Spleen (tissue), 11 donors: ENCODE data around the gene CNTNAP2. TPM values are rescaled to one million over a fixed set of nuclear protein-coding genes. Genes with fewer than 3 reads are reported as not detected.

Source experiments
- DNase-seq: peaks from one replicate; pipeline ENCODE4 v3.0.0-alpha.2; 2020
- H3K27ac ChIP-seq, 8 donors: fragments of 200-600 bp; sonication (generic) in 7 of 8; 1 replicate in 4 of 8; 2 replicates in 4 of 8; pipeline versions ENCODE4 v1.5.0 to v1.8.0; 2016 to 2021; ENCODE audit warnings: inconsistent platforms in 4 of 8, mild to moderate bottlenecking in 4 of 8, moderate library complexity in 1 of 8
- H3K27me3 ChIP-seq, 7 donors: fragments of 200-600 bp; sonication (generic) in 6 of 7; replicated peaks in 1 of 7; 1 replicate in 4 of 7; 2 replicates in 3 of 7; pipeline versions ENCODE4 v1.5.0 to v1.8.0; 2016 to 2021; ENCODE audit warnings: inconsistent platforms in 3 of 7, mild to moderate bottlenecking in 1 of 7
- H3K36me3 ChIP-seq, 6 donors: fragments of 200-600 bp; sonication (generic) in 5 of 6; 1 replicate in 4 of 6; 2 replicates in 2 of 6; pipeline versions ENCODE4 v1.5.0 to v1.8.0; 2016 to 2021; ENCODE audit warnings: inconsistent platforms in 2 of 6
- H3K4me1 ChIP-seq, 6 donors: fragments of 200-600 bp; sonication (generic) in 5 of 6; 1 replicate in 3 of 6; 2 replicates in 3 of 6; pipeline versions ENCODE4 v1.5.0 to v1.8.0; 2016 to 2021; ENCODE audit warnings: inconsistent platforms in 3 of 6
- H3K4me3 ChIP-seq, 8 donors: fragments of 200-600 bp; sonication (generic) in 7 of 8; 1 replicate in 4 of 8; 2 replicates in 4 of 8; pipeline versions ENCODE4 v1.5.0 to v1.8.0; 2016 to 2021; ENCODE audit warnings: inconsistent platforms in 4 of 8, mild to moderate bottlenecking in 4 of 8, moderate library complexity in 2 of 8
- H3K9me3 ChIP-seq, 8 donors: fragments of 200-600 bp; sonication (generic) in 7 of 8; 1 replicate in 4 of 8; 2 replicates in 4 of 8; pipeline versions ENCODE4 v1.5.0 to v1.8.0; 2016 to 2021; ENCODE audit warnings: inconsistent platforms in 4 of 8
- CTCF ChIP-seq, 11 experiments: fragments of 200-600 bp in 7 of 11; fragments of 450-650 bp in 4 of 11; sonication (generic) in 4 of 11; IDR thresholded peaks in 8 of 11; conservative IDR thresholded peaks in 3 of 11; 1 replicate in 7 of 11; 2 replicates in 4 of 11; pipeline versions ENCODE4 v1.4.0 to v1.8.0; 2016 to 2021; ENCODE audit warnings: antibody characterized with exemption in 11 of 11, inconsistent platforms in 4 of 11, mild to moderate bottlenecking in 1 of 11
- POLR2A ChIP-seq, 3 donors: fragments of 450-650 bp; IDR thresholded peaks; one replicate each; pipeline ENCODE4 v1.5.1; 2017; ENCODE audit warnings: antibody characterized with exemption in 3 of 3, mild to moderate bottlenecking in 1 of 3
- POLR2AphosphoS5 ChIP-seq, 3 donors: sonication (generic); formaldehyde crosslinking; IDR thresholded peaks; one replicate each; pipeline ENCODE4 v1.5.1; 2017; ENCODE audit warnings: antibody characterized with exemption in 3 of 3
- WGBS, 5 donors: extraction: QIAGEN DNeasy Blood & Tissue Kit in 3 of 5; methylation state at CpG; one replicate each; pipeline versions ENCODE4 v1.1.5 to v1.1.7; 2013 to 2018; 5-methylcytosine and 5-hydroxymethylcytosine counted together
- intact Hi-C: fragments of 100-400 bp; cut with DNase I; formaldehyde crosslinking; loops from one replicate; pipeline ENCODE4 v1.15.0; 2023; ENCODE audit warnings: low total_unique reads
- polyA plus RNA-seq, 3 donors: library from polyadenylated mRNA; stranded (reverse); fragments of 200-250 nt; gene quantifications; one replicate each; pipeline ENCODE4 v1.2.1, GENCODE V29; 2013
- total RNA-seq, 7 donors: library from RNA; depleted of rRNA in 3 of 7; stranded (reverse); fragments of >200 nt in 3 of 7; fragmentation: NEBNext Ultra II Directional in 4 of 7; extraction: Animal tissue kit (Norgen Biotek cat#: 25700) in 4 of 7; gene quantifications; one replicate each; pipeline versions ENCODE4 v1.1.0 to v1.2.1, GENCODE V29; 2016 to 2021
- donor health status: healthy with polysubstance abuse.
- donor health status: DM: no; HTN: no; CAD: no; lungs with moderate emphysema.
- donor health status: DM: no; HTN: no; CAD: no.
- donor health status: Bipolar disorder and iron deficiency.
- donor health status: healthy.
- donor health status: DM: no; HTN: no; CAD: no.
- donor health status: DM: yes; HTN: yes; CAD: no.

CNTNAP2 gene
- total and polyA plus RNA-seq, 10 donors: 0.13 to 2.0 (median 0.82) TPM

GRCh38 chr7:147923841-147924240, 1807.2 kb downstream of the CNTNAP2 start:
- no peaks in the 10 kb centered on the region for H3K9me3 ChIP-seq

GRCh38 chr7:147937428-147937827, 1820.8 kb downstream of the CNTNAP2 start:
- WGBS, 5 donors: 82 to 91% (median 86%) methylated on average over 4 of the region's 4 CpGs
- Histone ChIP-seq H3K4me3 (no peak overlapping the region), H3K36me3 (no peaks in the 10 kb centered on the region), H3K27me3 (no peaks in the 10 kb centered on the region), H3K9me3 (no peaks in the 10 kb centered on the region), H3K27ac (no peak overlapping the region), H3K4me1 (no peaks in the 10 kb centered on the region)
- intact Hi-C loops: no loop called here
- no peak for DNase-seq
- no peak for TF ChIP-seq CTCF (IDR thresholded peaks at IDR 0.05 in 8 of 11, conservative IDR thresholded peaks at IDR 0.05 in 3 of 11)
- no peak for TF ChIP-seq POLR2AphosphoS5 (IDR thresholded peaks at IDR 0.05)
- no peak for TF ChIP-seq POLR2A (IDR thresholded peaks at IDR 0.05)

More at GRCh38 chr7:147923841-147924240, 1807.2 kb downstream of the CNTNAP2 start:
- H3K27me3 ChIP-seq: no peaks in the 10 kb centered on the region
- H3K4me1 ChIP-seq: no peaks in the 10 kb centered on the region
- TF ChIP-seq CTCF (IDR thresholded peaks at IDR 0.05 in 8 of 11, conservative IDR thresholded peaks at IDR 0.05 in 3 of 11) (no peak), POLR2AphosphoS5 (IDR thresholded peaks at IDR 0.05) (no peak), POLR2A (IDR thresholded peaks at IDR 0.05) (no peak)
- H3K27ac ChIP-seq: no peak overlapping the region
- intact Hi-C loops: no loop called here
- no peak for DNase-seq
- 85 to 100% (median 91%) methylated on average over 3 of the region's 3 CpGs for WGBS, 5 donors
- H3K36me3 ChIP-seq: no peaks in the 10 kb centered on the region
- no peak overlapping the region for H3K4me3 ChIP-seq

DNA sequence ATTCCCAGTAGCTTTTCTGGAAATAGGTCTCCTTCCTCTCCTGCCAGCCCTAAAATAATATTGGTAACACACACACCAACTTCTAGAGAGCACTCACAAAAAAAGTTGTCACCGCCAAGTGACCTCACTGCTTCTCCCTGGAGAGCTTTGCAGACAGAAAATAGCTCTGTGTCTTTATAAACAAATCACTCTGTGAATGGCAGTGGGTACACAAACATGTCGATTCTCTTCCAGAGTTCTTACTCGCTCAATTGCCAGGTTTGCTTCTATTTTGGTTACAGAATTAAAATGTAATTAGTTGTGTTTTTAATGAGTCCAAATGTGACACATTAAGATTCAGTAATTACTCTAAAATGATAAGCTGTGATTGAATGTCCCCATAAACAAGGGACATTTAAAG, 1824.8 kb downstream of the CNTNAP2 start:
- Histone ChIP-seq H3K4me3 (no peak overlapping the region), H3K36me3 (no peaks in the 10 kb centered on the region), H3K27ac (no peak overlapping the region), H3K9me3 (no peaks in the 10 kb centered on the region), H3K27me3 (no peaks in the 10 kb centered on the region), H3K4me1 (no peaks in the 10 kb centered on the region)
- DNase-seq: no peak
- 63 to 83% (median 75%) methylated on average over 3 of the region's 3 CpGs for WGBS, 5 donors
- intact Hi-C loops: no loop called here
- TF ChIP-seq POLR2A (IDR thresholded peaks at IDR 0.05) (no peak), CTCF (IDR thresholded peaks at IDR 0.05 in 8 of 11, conservative IDR thresholded peaks at IDR 0.05 in 3 of 11) (no peak), POLR2AphosphoS5 (IDR thresholded peaks at IDR 0.05) (no peak)

GRCh38 chr7:147944321-147944720, 1827.7 kb downstream of the CNTNAP2 start:
- Histone ChIP-seq H3K27ac (no peak overlapping the region), H3K9me3 (no peaks in the 10 kb centered on the region), H3K27me3 (no peaks in the 10 kb centered on the region), H3K4me3 (no peak overlapping the region), H3K4me1 (no peaks in the 10 kb centered on the region), H3K36me3 (no peaks in the 10 kb centered on the region)
- no peak for DNase-seq
- no peak for TF ChIP-seq CTCF (IDR thresholded peaks at IDR 0.05 in 8 of 11, conservative IDR thresholded peaks at IDR 0.05 in 3 of 11)
- no peak for TF ChIP-seq POLR2A (IDR thresholded peaks at IDR 0.05)
- no peak for TF ChIP-seq POLR2AphosphoS5 (IDR thresholded peaks at IDR 0.05)
- 87 to 93% (median 90%) methylated on average over 2 of the region's 2 CpGs for WGBS, 5 donors
- intact Hi-C loops: no loop called here
